ENCODE results near the gene ZNF614.
"Not testable (repeated sequence)": the region's sequence is repeated elsewhere in the genome, so short reads cannot be mapped to it uniquely, and the experiment has no call there.

Gene ZNF614

GRCh38 chr19:52066258-52066863 is 38.2 kb upstream of the ZNF614 start:
- no peak overlapping the region for H3K27ac ChIP-seq (ENCODE audit: low read length)
- H3K9me2 ChIP-seq (replicated peaks; ENCODE audit: insufficient read depth, low read length), result no peaks in the 10 kb centered on the region
- no peak for DNase-seq
- no peaks in the 10 kb centered on the region for H4K20me1 ChIP-seq (ENCODE audit: insufficient read depth, low read length)
- no peaks in the 10 kb centered on the region for H3K27me3 ChIP-seq (replicated peaks; ENCODE audit: insufficient read depth, low read length)
- no peaks in the 10 kb centered on the region for H3K9me3 ChIP-seq (replicated peaks; ENCODE audit: insufficient read depth, low read length)
- H3F3A ChIP-seq (ENCODE audit: insufficient read depth, low read length), result no peaks in the 10 kb centered on the region
- TF ChIP-seq EZH2 (optimal IDR thresholded peaks at IDR 0.05; ENCODE audit: low read depth, low read length) (no peak), EZH2phosphoT487 (IDR thresholded peaks at IDR 0.05; ENCODE audit: low read length) (no peak)
- TF ChIP-seq, protein P1, sequence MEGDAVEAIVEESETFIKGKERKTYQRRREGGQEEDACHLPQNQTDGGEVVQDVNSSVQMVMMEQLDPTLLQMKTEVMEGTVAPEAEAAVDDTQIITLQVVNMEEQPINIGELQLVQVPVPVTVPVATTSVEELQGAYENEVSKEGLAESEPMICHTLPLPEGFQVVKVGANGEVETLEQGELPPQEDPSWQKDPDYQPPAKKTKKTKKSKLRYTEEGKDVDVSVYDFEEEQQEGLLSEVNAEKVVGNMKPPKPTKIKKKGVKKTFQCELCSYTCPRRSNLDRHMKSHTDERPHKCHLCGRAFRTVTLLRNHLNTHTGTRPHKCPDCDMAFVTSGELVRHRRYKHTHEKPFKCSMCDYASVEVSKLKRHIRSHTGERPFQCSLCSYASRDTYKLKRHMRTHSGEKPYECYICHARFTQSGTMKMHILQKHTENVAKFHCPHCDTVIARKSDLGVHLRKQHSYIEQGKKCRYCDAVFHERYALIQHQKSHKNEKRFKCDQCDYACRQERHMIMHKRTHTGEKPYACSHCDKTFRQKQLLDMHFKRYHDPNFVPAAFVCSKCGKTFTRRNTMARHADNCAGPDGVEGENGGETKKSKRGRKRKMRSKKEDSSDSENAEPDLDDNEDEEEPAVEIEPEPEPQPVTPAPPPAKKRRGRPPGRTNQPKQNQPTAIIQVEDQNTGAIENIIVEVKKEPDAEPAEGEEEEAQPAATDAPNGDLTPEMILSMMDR (IDR thresholded peaks at IDR 0.05; ENCODE audit: low read length), result no peak
- H3K36me3 ChIP-seq (replicated peaks; ENCODE audit: insufficient read depth, low read length), result peaks cover 51% of the 10 kb centered on the region
- H3K9ac ChIP-seq (ENCODE audit: low read length), result no peak overlapping the region
- H2AFZ ChIP-seq (ENCODE audit: low read length), result no peak overlapping the region
- no peaks in the 10 kb centered on the region for H3K4me1 ChIP-seq (ENCODE audit: low read length)
- H3K4me3 ChIP-seq (ENCODE audit: low read length), result no peak overlapping the region
- no peaks in the 10 kb centered on the region for H3K79me2 ChIP-seq (ENCODE audit: low read length)
- no peak overlapping the region for H3K4me2 ChIP-seq (ENCODE audit: low read depth, low read length)

DNA sequence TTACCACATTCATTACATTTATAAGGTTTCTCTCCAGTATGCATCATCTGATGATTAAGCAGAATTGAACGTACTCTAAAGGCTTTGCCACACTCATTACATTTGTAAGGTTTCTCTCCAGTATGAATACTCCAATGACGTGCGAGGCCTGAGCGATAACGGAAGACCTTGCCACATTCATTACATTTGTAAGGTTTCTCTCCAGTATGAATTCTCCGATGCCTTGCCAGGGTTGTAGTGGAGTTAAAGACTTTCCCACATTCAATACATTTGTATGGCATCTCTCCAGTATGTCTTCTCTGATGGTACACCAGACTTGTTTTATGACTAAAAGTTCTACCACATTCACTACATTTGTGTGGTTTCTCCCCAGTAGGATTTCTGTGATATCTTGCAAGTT is 37.2 kb upstream of the ZNF614 start:
- no peak for TF ChIP-seq EZH2phosphoT487 (IDR thresholded peaks at IDR 0.05; ENCODE audit: low read length)
- TF ChIP-seq, protein P1 (IDR thresholded peaks at IDR 0.05; ENCODE audit: low read length), result no peak
- TF ChIP-seq EZH2 (optimal IDR thresholded peaks at IDR 0.05; ENCODE audit: low read depth, low read length), result no peak
- Histone ChIP-seq H3K9ac (ENCODE audit: low read length) (no peak overlapping the region), H3K4me1 (ENCODE audit: low read length) (no peaks in the 10 kb centered on the region), H4K20me1 (ENCODE audit: insufficient read depth, low read length) (no peaks in the 10 kb centered on the region), H3K4me2 (ENCODE audit: low read depth, low read length) (no peak overlapping the region), H3K4me3 (ENCODE audit: low read length) (no peak overlapping the region), H3K79me2 (ENCODE audit: low read length) (no peaks in the 10 kb centered on the region), H3K9me2 (replicated peaks; ENCODE audit: insufficient read depth, low read length) (no peaks in the 10 kb centered on the region), H3K36me3 (replicated peaks; ENCODE audit: insufficient read depth, low read length) (peaks cover 41% of the 10 kb centered on the region), H3K27ac (ENCODE audit: low read length) (no peak overlapping the region), H3K27me3 (replicated peaks; ENCODE audit: insufficient read depth, low read length) (no peaks in the 10 kb centered on the region), H2AFZ (ENCODE audit: low read length) (no peak overlapping the region), H3K9me3 (replicated peaks; ENCODE audit: insufficient read depth, low read length) (no peaks in the 10 kb centered on the region), H3F3A (ENCODE audit: insufficient read depth, low read length) (no peaks in the 10 kb centered on the region)
- DNase-seq, result no peak

DNA sequence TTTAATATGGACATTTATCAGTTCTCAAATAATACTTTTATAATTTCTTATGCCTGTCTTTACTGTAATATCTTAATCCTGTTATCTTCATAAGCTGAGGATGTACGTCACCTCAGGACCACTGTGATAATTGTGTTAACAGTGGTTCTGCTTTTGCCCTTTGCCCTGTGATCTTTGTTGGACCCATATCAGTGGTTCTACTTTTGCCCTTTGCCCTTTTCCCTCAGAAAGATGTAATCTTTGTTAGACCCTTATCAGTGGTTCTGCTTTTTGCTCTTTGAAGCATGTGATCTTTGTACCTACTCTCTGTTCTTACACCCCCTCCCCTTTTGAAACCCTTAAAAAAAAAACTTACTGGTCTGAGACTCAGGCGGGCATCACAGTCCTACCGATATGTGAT is 28.3 kb upstream of the ZNF614 start:
- H3K4me1 ChIP-seq (ENCODE audit: low read length); H3K79me2 ChIP-seq (ENCODE audit: low read length); H3K27ac ChIP-seq (ENCODE audit: low read length); H3K4me2 ChIP-seq (ENCODE audit: low read depth, low read length); H3K9ac ChIP-seq (ENCODE audit: low read length); H3K4me3 ChIP-seq (ENCODE audit: low read length); DNase-seq; H4K20me1 ChIP-seq (ENCODE audit: insufficient read depth, low read length); H3K27me3 ChIP-seq (replicated peaks; ENCODE audit: insufficient read depth, low read length); H3K9me2 ChIP-seq (replicated peaks; ENCODE audit: insufficient read depth, low read length); H2AFZ ChIP-seq (ENCODE audit: low read length); H3F3A ChIP-seq (ENCODE audit: insufficient read depth, low read length); H3K9me3 ChIP-seq (replicated peaks; ENCODE audit: insufficient read depth, low read length); H3K36me3 ChIP-seq (replicated peaks; ENCODE audit: insufficient read depth, low read length): not testable (repeated sequence)

- H3K27ac ChIP-seq (ENCODE audit: low read length); H3K9ac ChIP-seq (ENCODE audit: low read length); H3K4me3 ChIP-seq (ENCODE audit: low read length); H3K4me2 ChIP-seq (ENCODE audit: low read depth, low read length); H3K9me3 ChIP-seq (replicated peaks; ENCODE audit: insufficient read depth, low read length); H3K79me2 ChIP-seq (ENCODE audit: low read length); H4K20me1 ChIP-seq (ENCODE audit: insufficient read depth, low read length); H3K36me3 ChIP-seq (replicated peaks; ENCODE audit: insufficient read depth, low read length); DNase-seq; H3K9me2 ChIP-seq (replicated peaks; ENCODE audit: insufficient read depth, low read length); H3K27me3 ChIP-seq (replicated peaks; ENCODE audit: insufficient read depth, low read length); H2AFZ ChIP-seq (ENCODE audit: low read length); H3K4me1 ChIP-seq (ENCODE audit: low read length); H3F3A ChIP-seq (ENCODE audit: insufficient read depth, low read length): not testable (repeated sequence)
Measured at GRCh38 chr19:52051736-52052135, 23.6 kb upstream of the ZNF614 start.

Data from MM.1S (cell line).